Astrocyte (in vitro differentiated cells and primary cell): ENCODE data around the gene NOCT.

ENCODE experiments used
- EZH2 ChIP-seq: IDR thresholded peaks from 2 replicates; pipeline ENCODE4 v1.6.1; 2012; ENCODE audit warnings: mild to moderate bottlenecking, low read length, inconsistent platforms; ENCODE audit not compliant: insufficient read depth
- TF ChIP-seq, protein P1 (sequence below): IDR thresholded peaks from 2 replicates; pipeline ENCODE4 v1.5.1; 2011; ENCODE audit warnings: low read depth, mild to moderate bottlenecking, inconsistent platforms, low read length, moderate library complexity; ENCODE audit not compliant: insufficient read depth

DNA sequence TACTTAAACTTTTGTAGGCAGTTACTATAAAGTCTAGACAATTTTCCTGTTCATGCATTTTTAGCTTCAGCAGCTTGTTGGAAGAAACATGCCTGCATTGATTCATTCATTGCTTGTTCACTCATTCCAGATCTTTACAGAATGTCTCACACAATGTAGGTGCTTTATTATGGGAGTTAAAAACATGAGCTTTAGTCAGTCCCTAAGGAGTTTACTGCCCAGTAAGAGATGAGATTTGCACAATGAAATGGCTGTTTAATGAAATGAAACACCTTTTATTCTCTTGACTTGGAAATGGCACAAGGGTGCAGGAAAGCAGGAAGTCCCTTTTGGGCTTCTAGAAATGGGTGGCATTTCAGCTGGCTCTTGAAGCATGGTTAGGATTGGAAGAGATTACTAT lies 2.9 kb downstream of the NOCT start:
- TF ChIP-seq, protein P1, sequence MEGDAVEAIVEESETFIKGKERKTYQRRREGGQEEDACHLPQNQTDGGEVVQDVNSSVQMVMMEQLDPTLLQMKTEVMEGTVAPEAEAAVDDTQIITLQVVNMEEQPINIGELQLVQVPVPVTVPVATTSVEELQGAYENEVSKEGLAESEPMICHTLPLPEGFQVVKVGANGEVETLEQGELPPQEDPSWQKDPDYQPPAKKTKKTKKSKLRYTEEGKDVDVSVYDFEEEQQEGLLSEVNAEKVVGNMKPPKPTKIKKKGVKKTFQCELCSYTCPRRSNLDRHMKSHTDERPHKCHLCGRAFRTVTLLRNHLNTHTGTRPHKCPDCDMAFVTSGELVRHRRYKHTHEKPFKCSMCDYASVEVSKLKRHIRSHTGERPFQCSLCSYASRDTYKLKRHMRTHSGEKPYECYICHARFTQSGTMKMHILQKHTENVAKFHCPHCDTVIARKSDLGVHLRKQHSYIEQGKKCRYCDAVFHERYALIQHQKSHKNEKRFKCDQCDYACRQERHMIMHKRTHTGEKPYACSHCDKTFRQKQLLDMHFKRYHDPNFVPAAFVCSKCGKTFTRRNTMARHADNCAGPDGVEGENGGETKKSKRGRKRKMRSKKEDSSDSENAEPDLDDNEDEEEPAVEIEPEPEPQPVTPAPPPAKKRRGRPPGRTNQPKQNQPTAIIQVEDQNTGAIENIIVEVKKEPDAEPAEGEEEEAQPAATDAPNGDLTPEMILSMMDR: no peak
- no peak for TF ChIP-seq EZH2
